ENCODE results near the gene TMEM62. TPM values are rescaled to one million over a fixed set of nuclear protein-coding genes. Genes with fewer than 3 reads are reported as not detected.

Gene TMEM62
- total and polyA plus RNA-seq, 2 of the 8 experiments (the other 6 are each of a cell fraction or from before 2014, with no cell fraction given): 2.0 to 4.0 TPM

DNA sequence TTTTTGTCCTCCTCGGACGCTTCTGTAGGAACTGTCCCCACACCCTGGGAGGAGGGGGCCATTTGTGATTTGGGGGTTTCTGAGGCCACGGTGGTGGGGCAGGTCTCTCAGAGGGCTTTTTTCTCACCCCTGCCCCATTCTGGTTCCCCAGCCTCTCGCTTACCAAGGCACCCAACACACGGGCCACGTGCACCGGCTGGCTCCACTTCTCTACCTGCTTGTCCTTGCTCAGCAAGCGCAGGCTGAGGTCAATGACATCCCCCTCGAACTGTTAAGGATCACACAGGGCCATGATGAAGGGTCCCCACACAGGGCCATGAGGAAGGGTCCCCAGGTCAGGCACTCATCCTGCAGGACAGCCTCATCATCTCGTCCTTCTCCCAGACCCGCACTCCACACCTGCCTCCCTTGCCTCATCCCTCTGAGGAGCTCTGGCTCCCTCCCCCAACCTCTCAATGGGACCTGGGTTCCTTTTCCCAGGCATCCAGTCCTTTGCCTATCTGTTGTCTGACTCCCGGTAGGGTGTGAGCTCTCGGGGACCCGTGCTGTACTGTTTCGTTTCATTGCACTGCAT, 76.9 kb downstream of the TMEM62 start:
- Histone ChIP-seq H2BK120ac (replicated peaks; ENCODE audit: low read depth, low read length) (no peak overlapping the region), H3K36me3 (ENCODE audit: control insufficient read depth in 2 of 4, insufficient read depth in 4 of 4, low read length in 3 of 4) (no peaks in the 10 kb centered on the region), H2BK20ac (ENCODE audit: low read length) (no peak overlapping the region), H4K20me1 (replicated peaks in 1 of 2; ENCODE audit: control insufficient read depth in 1 of 2, insufficient read depth in 2 of 2, low read length in 2 of 2) (no peaks in the 10 kb centered on the region), H2BK5ac (ENCODE audit: low read depth, low read length) (no peak overlapping the region), H4K91ac (replicated peaks; ENCODE audit: insufficient read length, low read length) (no peak overlapping the region), H3K18ac (ENCODE audit: extremely low read depth, low read length) (no peak overlapping the region), H2BK12ac (ENCODE audit: low read depth, low read length) (no peak overlapping the region), H3K9ac (replicated peaks in 1 of 4; ENCODE audit: extremely low read depth in 1 of 4, low read depth in 3 of 4, low read length in 3 of 4) (no peak overlapping the region), H3K23ac (ENCODE audit: insufficient read length) (no peak overlapping the region), H3K9me3 (ENCODE audit: insufficient read depth in 2 of 2, low read depth in 1 of 2, low read length in 1 of 2) (no peaks in the 10 kb centered on the region), H3K14ac (ENCODE audit: insufficient read length) (no peak overlapping the region), H3K4me2 (ENCODE audit: insufficient read depth in 1 of 2, low read depth in 2 of 2, low read length in 2 of 2) (no peak overlapping the region), H2BK15ac (ENCODE audit: low read length) (no peak overlapping the region), H3K4me3 (ENCODE audit: extremely low read depth in 1 of 4, insufficient read depth in 2 of 4, low read depth in 3 of 4, low read length in 4 of 4) (no peak overlapping the region), H4K8ac (ENCODE audit: extremely low read depth, insufficient read depth, low read length) (0 out of 2 replicates have a peak overlapping the region, but pooled peaks have one; percentile 31), H4K5ac (ENCODE audit: insufficient read length, low read depth, low read length) (no peak overlapping the region), H3K27ac (ENCODE audit: low read depth, low read length) (no peak overlapping the region), H3K79me2 (ENCODE audit: control insufficient read depth in 1 of 2, insufficient read depth in 2 of 2, low read length in 2 of 2) (no peaks in the 10 kb centered on the region), H2AFZ (ENCODE audit: low read length) (no peak overlapping the region), H3K4ac (replicated peaks; ENCODE audit: insufficient read length, low read depth, low read length) (no peak overlapping the region), H3K4me1 (replicated peaks in 1 of 4; ENCODE audit: control insufficient read depth in 3 of 4, insufficient read depth in 4 of 4, low read length in 3 of 4) (peaks cover 0 to 3% (median 0%) of the 10 kb centered on the region in 4 experiments; a peak in 2 of 7 replicates), H3K79me1 (ENCODE audit: low read depth, low read length) (no peaks in the 10 kb centered on the region), H3K27me3 (replicated peaks in 1 of 4; ENCODE audit: control insufficient read depth in 3 of 4, extremely low read depth in 1 of 4, insufficient read depth in 3 of 4, low read length in 3 of 4) (no peaks in the 10 kb centered on the region), H3K23me2 (ENCODE audit: low read depth, low read length) (no peaks in the 10 kb centered on the region), H3K56ac (replicated peaks; ENCODE audit: insufficient read length, low read depth, low read length) (no peak overlapping the region), H2AK5ac (ENCODE audit: low read depth, low read length) (no peak overlapping the region)
- TF ChIP-seq NANOG (IDR thresholded peaks at IDR 0.05; ENCODE audit: insufficient read depth, low read depth, low read length, poor library complexity, severe bottlenecking) (no peak), EP300 (IDR thresholded peaks at IDR 0.05; ENCODE audit: borderline replicate concordance in 1 of 2, low read depth in 2 of 2, low read length in 2 of 2) (no peak), KDM4A (IDR thresholded peaks at IDR 0.05; ENCODE audit: low read depth, low read length, severe bottlenecking) (no peak), TBP (IDR thresholded peaks at IDR 0.05; ENCODE audit: low read depth, low read length) (no peak)
- FAIRE-seq (no peak), DNase-seq (ENCODE audit: low read depth in 1 of 2, low spot score in 2 of 2) (no peak)
- ChIA-PET POLR2A (ENCODE audit: partially characterized antibody) (interaction anchor here (0.8 kb wide), 1 partner anchor 8 kb away, joined by 3 read pairs; no protein-coding TSS in a partner anchor), CTCF (ENCODE audit: partially characterized antibody) (interaction anchor here (0.9 to 9.6 kb wide), 12 partner anchors 10 to 75 kb away, joined by 3 to 109 read pairs (median 5); partner anchors contain the start of genes EPB42 and TGM5)
- WGBS, 2 experiments (ENCODE audit: extremely low coverage in 1 of 2, insufficient coverage in 1 of 2, insufficient read length in 1 of 2, insufficient replicate concordance in 2 of 2, low coverage in 1 of 2, low lambda C conversion rate in 2 of 2, missing lambda C conversion rate in 1 of 2): 86% methylated on average over 15 of the region's 15 CpGs; no CpG with 5 or more reads in 1 of the 2 experiments
